ENCODE data around the gene KDM6B. TPM values are rescaled to one million over a fixed set of nuclear protein-coding genes. Genes with fewer than 3 reads are reported as not detected.
A peak's percentile ranks its signal among the peaks of the same experiment; 100 is the strongest.

The KDM6B gene
- total and polyA plus RNA-seq, 9 of the 15 experiments (the other 6 are each of a cell fraction or from before 2014, with no cell fraction given): 0.01 to 22.9 (median 2.2) TPM

GRCh38 chr17:7841396-7841914 lies 7.4 kb downstream of the KDM6B start (continued):
- TF ChIP-seq, protein P1, sequence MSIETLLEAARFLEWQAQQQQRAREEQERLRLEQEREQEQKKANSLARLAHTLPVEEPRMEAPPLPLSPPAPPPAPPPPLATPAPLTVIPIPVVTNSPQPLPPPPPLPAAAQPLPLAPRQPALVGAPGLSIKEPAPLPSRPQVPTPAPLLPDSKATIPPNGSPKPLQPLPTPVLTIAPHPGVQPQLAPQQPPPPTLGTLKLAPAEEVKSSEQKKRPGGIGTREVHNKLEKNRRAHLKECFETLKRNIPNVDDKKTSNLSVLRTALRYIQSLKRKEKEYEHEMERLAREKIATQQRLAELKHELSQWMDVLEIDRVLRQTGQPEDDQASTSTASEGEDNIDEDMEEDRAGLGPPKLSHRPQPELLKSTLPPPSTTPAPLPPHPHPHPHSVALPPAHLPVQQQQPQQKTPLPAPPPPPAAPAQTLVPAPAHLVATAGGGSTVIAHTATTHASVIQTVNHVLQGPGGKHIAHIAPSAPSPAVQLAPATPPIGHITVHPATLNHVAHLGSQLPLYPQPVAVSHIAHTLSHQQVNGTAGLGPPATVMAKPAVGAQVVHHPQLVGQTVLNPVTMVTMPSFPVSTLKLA (conservative IDR thresholded peaks at IDR 0.05): peak in 1 of 2 experiments; percentile 71; a peak in 2 of 4 replicates
- TF ChIP-seq CBFA2T3 (IDR thresholded peaks at IDR 0.05) (peak; percentile 37), NR2C2 (CRISPR knock-in tag; IDR thresholded peaks at IDR 0.05) (no peak), NR2C2 (tag; IDR thresholded peaks at IDR 0.05) (0 out of 2 replicates have a peak, but pooled peaks have one; percentile 23), FOXA3 (CRISPR knock-in tag; conservative IDR thresholded peaks at IDR 0.05 in 1 of 2, IDR thresholded peaks at IDR 0.05 in 1 of 2) (0 out of 4 replicates have a peak, but pooled peaks of 1 of the 2 experiments have one; percentile 23), ZNF318 (IDR thresholded peaks at IDR 0.05; ENCODE audit: borderline replicate concordance in 1 of 2, low read depth in 1 of 2) (no peak), ARID1B (IDR thresholded peaks at IDR 0.05) (peak; percentile 31), ELF4 (CRISPR knock-in tag; IDR thresholded peaks at IDR 0.05) (0 out of 2 replicates have a peak, but pooled peaks have one; percentile 40), RAD21 (CRISPR knock-in tag; conservative IDR thresholded peaks at IDR 0.05 in 1 of 2, IDR thresholded peaks at IDR 0.05 in 1 of 2) (peak; percentile 29 to 43; a peak in 3 of 4 replicates), PCBP1 (IDR thresholded peaks at IDR 0.05; ENCODE audit: low read depth, low read length, poor library complexity, severe bottlenecking) (no peak), RCOR1 (IDR thresholded peaks at IDR 0.05; ENCODE audit: borderline replicate concordance in 1 of 2, low read depth in 2 of 2, low read length in 2 of 2) (peak in 1 of 2 experiments; percentile 43; a peak in 1 of 4 replicates), ZFX (CRISPR knock-in tag; IDR thresholded peaks at IDR 0.05) (peak; percentile 64), KDM5B (IDR thresholded peaks at IDR 0.05; ENCODE audit: insufficient replicate concordance, low read depth, low read length) (no peak), ATF3 (IDR thresholded peaks at IDR 0.05) (peak; percentile 44; the same call in 1 of the 2 replicates), ATF3 (CRISPR knock-in tag; conservative IDR thresholded peaks at IDR 0.05) (no peak), MEF2D (tag; conservative IDR thresholded peaks at IDR 0.05; ENCODE audit: low read depth) (no peak)

Data from K562 (cell line).